GM19043 (cell line): ENCODE measurements around the gene SAMD8.
A peak's percentile ranks its signal among the peaks of the same experiment; 100 is the strongest.
"Not testable (repeated sequence)": the region's sequence is repeated elsewhere in the genome, so short reads cannot be mapped to it uniquely, and the experiment has no call there.

Source experiments
- ATAC-seq: cut with Tn5 transposase; IDR thresholded peaks from one replicate; pipeline ENCODE4 v1.9.1; 2021; ENCODE audit warnings: low read depth; ENCODE audit not compliant: unreplicated experiment

The SAMD8 gene

GRCh38 chr10:75189266-75190096 lies 78.0 kb downstream of the SAMD8 start:
- no peak for ATAC-seq

GRCh38 chr10:75191821-75192568 lies 80.5 kb downstream of the SAMD8 start:
- ATAC-seq = no peak

DNA sequence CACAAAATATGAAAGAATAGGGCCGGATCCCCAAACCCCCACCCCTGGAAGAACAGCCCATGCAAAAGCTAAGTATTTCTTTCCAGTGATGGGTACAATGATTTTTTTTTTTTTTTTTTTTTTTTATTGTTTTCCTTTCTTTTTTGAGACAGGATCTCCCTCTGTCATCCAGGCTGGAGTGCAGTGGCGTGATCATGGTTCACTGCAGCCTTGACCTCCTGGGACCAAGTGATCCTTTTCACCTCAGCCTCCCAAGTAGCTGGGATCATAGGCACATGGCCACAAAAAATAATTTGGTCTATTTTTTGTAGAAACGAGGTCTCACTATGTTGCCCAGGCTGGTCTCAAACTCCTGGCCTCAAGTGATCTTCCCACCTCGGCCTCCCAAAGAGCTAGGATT lies 83.2 kb downstream of the SAMD8 start:
- ATAC-seq = not testable (repeated sequence)

DNA sequence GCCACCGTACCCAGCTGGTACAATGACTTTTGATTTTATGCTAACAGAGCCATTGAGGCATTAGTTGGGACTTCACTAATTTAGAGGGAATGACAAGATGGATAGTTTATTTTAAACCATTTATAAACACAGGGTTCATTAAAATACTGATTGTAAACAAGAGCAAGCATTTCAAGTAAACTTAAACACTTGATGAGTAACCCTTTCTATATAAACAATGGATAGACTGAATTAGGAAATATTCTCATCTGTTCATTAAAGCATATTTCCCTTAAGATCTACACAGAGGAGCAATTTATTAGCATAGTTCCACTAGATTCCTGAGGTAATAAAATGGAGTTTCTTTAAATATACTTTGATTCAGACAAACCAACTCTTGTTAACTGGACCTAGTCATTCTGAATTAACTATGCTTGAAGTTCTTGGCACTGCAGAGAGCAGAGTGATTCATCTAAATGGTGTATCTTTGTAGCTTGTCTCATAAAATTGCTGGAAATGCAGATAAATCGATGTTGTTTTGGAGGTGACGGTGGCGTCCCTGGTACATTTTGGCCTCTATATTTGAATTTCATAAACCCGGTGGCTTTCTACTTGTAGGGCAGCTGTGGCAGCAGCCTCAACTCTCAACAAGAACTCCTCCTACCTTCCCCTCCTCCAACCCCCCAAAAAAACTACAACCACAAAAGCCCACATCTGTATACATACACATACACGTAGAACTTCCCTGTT lies 83.7 kb downstream of the SAMD8 start:
- no peak for ATAC-seq

DNA sequence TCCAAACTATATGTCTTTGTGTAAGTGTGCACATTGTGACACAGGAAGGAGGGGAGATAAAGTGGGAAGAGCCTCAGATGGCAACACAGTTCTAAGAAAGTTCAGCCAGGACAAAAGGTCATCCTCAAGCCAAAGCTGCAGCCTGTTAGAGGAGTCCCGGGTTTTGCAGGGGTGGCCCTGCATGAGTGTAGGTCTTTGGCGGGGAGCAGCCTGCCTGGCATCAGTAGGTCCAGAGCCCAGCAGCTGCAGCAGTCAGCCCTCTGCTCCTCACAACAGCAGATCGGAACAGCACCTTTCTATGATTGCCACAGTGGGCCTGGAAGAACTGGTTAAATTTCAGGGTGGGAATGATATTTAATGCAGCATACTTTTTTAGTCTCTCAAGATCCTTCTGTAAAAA lies 85.6 kb downstream of the SAMD8 start:
- ATAC-seq = no peak

- no peak for ATAC-seq
Observed at GRCh38 chr10:75197906-75198305, 86.5 kb downstream of the SAMD8 start.

DNA sequence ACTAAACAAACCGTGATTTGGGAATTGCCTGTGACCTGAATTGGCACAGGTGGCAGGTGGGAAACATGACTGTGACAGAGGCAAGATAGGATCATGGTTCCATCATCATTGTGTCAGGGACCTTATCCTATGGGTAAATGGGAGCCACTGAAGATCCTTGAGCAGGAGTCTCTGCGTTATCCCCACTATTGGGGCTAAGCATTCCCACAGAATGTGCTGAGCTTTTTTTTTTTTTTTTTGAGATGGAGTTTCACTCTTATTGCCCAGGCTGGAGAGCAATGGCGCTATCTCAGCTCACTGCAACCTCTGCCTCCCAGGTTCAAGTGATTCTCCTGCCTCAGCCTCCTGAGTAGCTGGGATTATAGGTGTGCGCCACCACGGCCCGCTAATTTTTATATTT lies 88.5 kb downstream of the SAMD8 start:
- ATAC-seq = not testable (repeated sequence)

DNA sequence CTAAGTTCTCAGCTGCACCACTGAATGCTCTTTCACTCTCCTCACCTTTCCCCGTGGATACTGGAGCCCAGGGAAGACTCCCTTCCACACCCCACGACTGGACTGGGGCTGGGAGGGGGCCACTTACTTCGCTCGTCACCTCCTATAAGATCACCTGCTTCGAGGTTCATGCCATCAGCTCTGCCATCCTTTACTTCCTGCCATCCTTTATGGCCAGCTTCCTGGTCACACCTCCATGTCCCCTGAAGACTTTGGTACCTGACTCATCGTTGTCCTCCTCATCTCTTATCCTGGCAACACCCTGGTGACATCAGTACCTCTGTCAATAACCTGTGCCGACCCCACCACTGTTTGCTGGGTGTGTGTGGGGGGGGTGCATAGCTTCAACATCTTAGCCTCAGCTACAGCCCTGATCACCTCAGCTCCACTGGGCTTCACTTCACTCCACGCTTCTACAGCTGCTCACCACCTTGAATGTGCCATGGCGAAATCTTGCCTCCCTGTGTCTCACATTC lies 90.4 kb downstream of the SAMD8 start:
- ATAC-seq = no peak

- no peak for ATAC-seq
Observed at GRCh38 chr10:75202321-75203045, 91.0 kb downstream of the SAMD8 start.

DNA sequence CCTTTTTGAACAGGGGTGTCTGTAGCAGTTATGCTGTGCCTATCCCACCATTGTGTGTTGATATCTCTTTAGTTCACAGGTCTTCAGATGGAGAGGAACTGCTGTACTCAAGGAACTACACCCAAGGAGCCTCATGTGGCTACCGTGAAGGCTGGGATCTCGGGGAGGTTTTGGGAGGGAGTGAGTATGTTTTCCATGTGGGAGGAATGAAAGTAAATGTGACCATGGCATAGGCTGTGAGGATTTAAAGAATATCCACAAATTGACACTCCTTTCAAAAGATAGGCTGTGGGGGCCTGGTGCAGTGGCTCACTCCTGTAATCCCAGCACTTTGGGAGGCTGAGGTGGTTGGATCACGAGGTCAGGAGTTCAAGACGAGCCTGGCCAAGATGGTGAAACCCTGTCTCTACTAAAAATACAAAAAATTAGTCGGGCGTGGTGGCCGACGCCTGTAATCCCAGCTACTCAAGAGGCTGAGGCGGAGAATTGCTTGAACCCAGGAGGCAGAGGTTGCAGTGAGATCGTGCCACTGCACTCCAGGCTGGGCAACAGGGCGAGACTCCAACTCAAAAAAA lies 91.7 kb downstream of the SAMD8 start:
- not testable (repeated sequence) for ATAC-seq

DNA sequence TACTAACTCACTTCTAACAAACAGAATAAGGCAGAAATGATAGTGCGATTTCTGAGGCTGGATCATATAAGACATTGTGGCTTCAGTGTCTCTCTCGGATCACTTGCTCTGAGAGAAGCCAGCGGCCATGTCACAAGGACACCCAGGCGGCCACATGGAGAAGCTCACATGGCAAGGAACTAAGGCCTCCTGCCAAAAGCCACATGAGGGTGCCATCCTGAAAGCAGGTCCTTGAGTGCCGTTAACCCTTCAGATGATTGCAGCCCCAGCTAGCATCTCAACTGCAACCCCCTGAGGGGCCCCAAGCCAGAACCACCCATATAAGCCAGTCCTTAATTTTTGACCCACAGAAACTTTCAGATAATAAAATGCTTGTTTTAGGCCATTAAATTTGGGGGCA lies 92.3 kb downstream of the SAMD8 start:
- no peak for ATAC-seq

GRCh38 chr10:75205908-75206307 lies 94.5 kb downstream of the SAMD8 start:
- ATAC-seq = no peak

DNA sequence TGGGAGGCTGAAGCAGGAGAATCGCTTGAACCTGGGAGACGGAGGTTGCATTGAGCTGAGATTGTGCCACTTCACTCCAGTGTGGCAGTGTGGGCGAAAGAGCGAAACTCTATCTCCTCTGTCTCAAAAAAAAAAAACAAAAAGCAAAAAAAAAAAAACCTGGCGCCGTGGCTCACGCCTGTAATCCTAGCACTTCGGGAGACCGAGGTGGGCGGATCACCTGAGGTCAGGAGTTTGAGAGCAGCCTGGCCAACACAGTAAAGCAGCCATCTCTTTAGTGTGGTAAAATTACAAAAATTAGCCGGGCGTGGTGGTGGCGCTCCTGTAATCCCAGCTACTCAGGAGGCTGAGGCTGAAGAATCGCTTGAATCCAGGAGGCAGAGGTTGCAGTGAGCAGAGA lies 95.2 kb downstream of the SAMD8 start:
- not testable (repeated sequence) for ATAC-seq

- ATAC-seq = no peak
Observed at GRCh38 chr10:75207079-75207856, 95.8 kb downstream of the SAMD8 start.

DNA sequence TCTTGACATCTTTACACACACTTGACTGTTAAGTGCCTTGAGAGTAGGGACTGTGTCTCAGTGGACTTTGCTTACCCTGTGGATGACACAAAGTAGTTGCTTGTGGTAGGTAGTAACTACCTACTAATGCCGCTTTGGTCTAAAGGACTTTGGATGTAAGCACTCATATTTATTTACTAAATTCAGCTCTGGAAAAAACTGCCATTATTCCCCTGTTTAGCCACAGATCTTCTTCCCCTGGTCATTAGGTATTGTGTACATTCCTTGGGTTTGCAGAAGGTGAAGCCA lies 96.3 kb downstream of the SAMD8 start:
- no peak for ATAC-seq

- ATAC-seq = no peak
Observed at GRCh38 chr10:75208181-75208580, 96.7 kb downstream of the SAMD8 start.

GRCh38 chr10:75209086-75209920 lies 97.8 kb downstream of the SAMD8 start:
- no peak for ATAC-seq

DNA sequence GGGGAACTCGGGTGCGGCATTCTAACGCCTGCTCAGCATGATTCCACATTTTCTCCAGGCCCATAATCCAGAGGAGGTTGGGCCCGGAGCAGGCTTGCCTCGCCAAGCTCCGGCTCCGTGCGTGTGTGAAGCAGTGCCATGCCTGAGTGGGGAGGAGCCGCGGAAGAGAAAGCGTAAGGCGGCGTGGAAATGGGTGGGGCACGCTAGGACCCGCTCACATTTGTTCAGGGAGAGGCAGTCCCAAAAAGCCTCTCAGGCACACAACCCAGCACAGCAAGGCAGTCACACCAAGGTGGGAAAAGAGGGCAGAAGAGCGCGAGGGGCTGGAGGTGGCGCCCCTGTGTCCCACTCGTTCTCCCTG lies 98.4 kb downstream of the SAMD8 start:
- peak; percentile 55 for ATAC-seq
